Stimulated activated CD4-positive, alpha-beta T cell treated with anti-CD3 and anti-CD28 coated beads, Interleukin-1b, Interleukin-23, amount 100 ng/mL, for 48 hours (primary cell): ENCODE results near the gene FSIP1.
"Not testable (repeated sequence)": the region's sequence is repeated elsewhere in the genome, so short reads cannot be mapped to it uniquely, and the experiment has no call there.

Experiments used
- DNase-seq: peaks from one replicate; pipeline ENCODE4 v3.0.0-alpha.2; 2020

Gene FSIP1

DNA sequence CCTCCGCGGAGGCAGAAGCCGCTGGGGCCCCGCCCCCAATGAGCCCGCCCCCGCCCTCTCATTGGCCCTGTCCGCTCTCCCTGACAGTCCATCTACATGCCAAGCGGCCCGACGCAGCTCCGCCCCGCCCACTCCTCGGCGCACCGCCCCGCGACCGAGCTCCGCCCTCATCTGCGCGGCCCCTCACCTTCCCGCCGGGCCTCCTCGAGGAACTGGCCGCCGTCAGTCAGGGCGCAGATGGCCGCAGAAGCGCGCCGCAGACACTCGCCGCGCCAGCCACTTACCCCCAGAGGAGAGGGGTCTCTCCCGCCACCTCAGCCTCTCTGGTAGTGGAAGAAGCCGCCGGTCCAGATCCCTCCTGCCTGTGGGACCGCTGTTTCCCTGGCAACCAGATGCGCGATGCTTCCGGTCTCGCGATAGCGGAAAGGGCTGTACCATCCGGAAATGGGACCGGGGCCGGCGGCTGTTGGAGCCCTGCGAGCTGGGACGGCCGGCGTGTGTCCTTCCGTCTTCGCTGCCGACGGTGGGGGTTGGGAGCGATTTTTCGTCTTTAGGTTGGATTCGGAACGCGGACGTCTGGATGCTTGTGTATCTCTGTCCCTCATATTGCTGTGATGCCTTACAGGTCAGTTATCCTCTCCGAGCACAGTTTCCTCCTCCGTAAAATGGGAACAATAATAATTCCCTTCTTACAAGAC, at the start of gene FSIP1:
Gene FSIP1 (minus strand): TSS at position 401 of the 698 bp plus-strand sequence. CDS start 6,317 bp downstream, outside the sequence.
- peak; percentile 96 for DNase-seq

DNA sequence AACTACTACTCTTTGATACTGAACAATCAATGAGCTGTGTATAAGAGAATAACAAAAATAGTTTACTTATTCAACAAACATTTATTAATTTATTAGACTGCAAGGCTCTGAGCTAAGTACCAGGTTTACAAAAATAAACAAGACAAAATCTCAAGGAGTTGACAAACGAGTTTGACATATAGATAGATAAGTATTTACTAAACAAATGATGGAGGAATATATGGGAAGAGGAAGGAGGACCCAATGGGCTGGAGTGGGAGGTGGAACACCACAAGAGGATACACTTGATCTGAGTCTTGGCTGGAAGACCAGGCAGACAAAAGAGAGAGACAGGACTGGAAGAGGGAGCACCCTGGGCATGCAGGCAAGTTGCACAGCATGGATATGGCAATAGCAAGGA, 47.5 kb upstream of the FSIP1 start:
- no peak for DNase-seq

- DNase-seq: no peak
These were observed 45.8 kb upstream of the FSIP1 start for GRCh38 chr15:39828374-39828931.

GRCh38 chr15:39826975-39827374, 44.3 kb upstream of the FSIP1 start:
- no peak for DNase-seq

- no peak for DNase-seq
These were observed 41.0 kb upstream of the FSIP1 start for GRCh38 chr15:39823634-39824033.

DNA sequence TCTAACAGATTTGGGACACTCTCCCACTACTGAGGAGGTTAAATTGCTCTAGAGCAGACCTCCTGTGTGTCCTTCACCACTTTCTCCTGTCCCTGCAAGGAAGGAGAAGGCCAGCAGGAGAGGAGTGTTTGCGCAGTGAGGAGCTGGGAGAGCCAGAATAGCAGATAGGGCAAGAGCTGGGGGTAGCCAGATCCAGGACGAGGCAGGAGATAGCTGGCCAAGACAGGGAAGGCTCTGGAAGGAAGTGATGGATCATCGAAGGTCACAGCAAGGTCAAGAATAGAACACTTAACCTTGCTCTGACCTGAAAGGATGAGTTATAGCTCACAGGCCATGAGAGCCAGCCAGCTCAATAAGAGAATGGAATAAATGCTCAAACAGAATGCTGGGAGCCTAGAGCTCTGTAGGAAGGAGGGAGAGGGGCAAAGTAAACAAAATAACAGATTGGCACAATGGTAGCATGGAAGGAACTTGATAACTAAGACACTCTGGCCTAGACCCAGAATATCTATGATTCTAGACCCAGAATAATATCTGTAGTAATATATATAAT, 37.5 kb upstream of the FSIP1 start:
- no peak for DNase-seq

GRCh38 chr15:39819533-39819932, 36.9 kb upstream of the FSIP1 start:
- no peak for DNase-seq

DNA sequence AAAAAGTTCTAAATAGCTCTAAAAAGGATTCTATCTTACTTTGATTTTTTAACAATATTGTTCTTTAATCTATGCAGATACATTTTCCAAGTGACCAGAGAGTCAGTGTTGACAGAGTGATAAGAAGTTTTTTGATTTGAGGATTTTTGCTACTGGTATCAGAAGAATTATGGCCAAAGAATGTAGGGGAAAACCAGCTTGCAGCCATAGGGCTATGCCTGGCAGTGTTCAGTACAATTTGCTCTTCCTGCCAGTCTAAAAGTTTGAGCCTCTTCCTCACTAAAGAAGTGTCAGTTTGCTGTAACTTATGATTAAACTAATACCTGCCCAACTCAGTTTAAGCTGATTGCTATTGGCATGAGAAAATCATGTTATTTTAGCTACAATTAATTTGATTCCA, 35.3 kb upstream of the FSIP1 start:
- no peak for DNase-seq

DNA sequence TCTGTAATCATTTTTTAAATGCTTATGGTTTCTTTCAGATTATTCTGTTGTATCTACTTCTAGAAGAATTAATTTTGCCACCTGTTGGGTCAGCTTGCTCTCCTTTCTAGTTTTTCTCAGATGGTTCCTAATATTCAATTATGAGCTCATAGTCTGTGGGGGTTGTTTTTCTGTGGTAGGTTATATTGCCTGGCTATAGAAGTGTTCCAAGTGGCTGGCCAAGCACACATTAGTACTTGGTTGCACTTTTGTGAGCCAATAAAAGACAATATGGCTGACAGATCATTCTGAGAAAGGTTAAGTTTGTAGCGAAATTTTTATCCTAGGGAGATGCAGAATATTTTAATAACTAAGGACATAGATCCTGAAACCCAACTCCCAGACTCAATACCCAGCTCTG, 31.8 kb upstream of the FSIP1 start:
- DNase-seq: no peak

GRCh38 chr15:39812651-39813050, 30.0 kb upstream of the FSIP1 start:
- DNase-seq: not testable (repeated sequence)

GRCh38 chr15:39808909-39809308, 26.3 kb upstream of the FSIP1 start:
- no peak for DNase-seq

GRCh38 chr15:39807791-39808190, 25.1 kb upstream of the FSIP1 start:
- DNase-seq: no peak

GRCh38 chr15:39804026-39804425, 21.4 kb upstream of the FSIP1 start:
- no peak for DNase-seq

- no peak for DNase-seq
These were observed 20.4 kb upstream of the FSIP1 start for GRCh38 chr15:39803016-39803415.

- peak; percentile 9 for DNase-seq
These were observed 19.1 kb upstream of the FSIP1 start for GRCh38 chr15:39801641-39802309.

GRCh38 chr15:39799552-39800011, 16.9 kb upstream of the FSIP1 start:
- DNase-seq: no peak

DNA sequence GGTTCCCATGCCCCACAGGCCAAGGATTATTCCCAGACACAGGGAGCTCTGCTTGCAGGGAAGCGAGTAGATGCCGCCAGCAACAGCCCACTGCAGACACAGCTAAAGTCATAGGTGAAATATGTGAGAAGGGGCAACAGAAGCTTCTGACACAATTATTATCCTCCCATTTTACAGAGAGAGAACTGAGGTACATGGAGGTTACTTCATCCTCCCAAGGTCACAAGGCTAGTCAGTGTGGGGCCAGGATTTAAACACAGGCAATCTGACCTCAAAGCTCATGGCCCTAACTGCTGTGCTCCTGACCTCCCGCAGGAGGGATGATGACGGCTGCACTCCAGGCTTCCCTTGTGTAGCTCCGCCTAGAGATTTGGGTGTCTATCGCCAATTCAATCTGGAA, 15.7 kb upstream of the FSIP1 start:
- DNase-seq: no peak

DNA sequence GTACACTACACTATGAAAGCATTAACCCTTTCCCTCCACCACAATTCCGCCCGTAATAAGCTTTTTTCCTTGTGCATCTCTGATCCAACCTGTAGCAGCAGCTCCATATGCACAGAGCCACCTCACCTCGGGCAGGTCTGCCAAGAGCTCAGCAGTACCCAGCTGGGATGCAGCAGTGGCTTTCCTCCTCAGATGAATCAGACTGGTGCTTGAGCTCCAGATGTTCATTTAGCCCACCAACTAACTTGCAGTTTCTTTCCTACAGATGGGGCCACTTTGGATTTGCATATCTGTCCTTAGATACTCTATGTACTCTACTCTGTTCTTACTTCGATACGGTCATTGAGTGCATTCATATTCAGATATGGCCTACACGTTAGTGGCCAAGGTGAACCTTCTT, 14.8 kb upstream of the FSIP1 start:
- DNase-seq: no peak

- no peak for DNase-seq
These were observed 14.0 kb upstream of the FSIP1 start for GRCh38 chr15:39796601-39797000.

- no peak for DNase-seq
These were observed 12.8 kb upstream of the FSIP1 start for GRCh38 chr15:39795486-39795885.

DNA sequence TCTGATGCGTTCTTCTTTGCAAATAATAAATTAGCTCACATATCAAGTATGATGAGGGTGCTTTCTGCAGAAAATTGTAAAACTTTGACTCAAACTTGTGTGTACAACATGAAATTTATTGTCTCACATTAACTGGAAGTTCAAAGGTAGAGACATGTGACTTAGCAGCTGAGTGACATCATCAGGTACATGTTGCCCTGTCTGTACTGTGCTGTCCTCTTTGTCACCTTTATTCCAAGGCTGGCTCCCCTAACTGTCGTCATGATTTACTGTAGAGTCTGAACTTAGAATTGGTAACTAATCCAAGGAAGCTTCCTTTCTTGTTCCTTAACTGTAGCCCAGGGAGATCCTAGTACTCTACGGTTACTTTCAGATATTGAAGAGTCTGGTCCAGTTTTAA, 12.3 kb upstream of the FSIP1 start:
- no peak for DNase-seq

GRCh38 chr15:39793923-39794322, 11.3 kb upstream of the FSIP1 start:
- no peak for DNase-seq

GRCh38 chr15:39792844-39793335, 10.2 kb upstream of the FSIP1 start:
- DNase-seq: no peak
